HG03135 (cell line): ENCODE measurements around the gene ISYNA1.

ENCODE experiments used
- ATAC-seq: cut with Tn5 transposase; IDR thresholded peaks from one replicate; pipeline ENCODE4 v1.9.1; 2021; ENCODE audit warnings: mild to moderate bottlenecking, moderate library complexity; ENCODE audit not compliant: unreplicated experiment

The ISYNA1 gene

GRCh38 chr19:18397242-18398202, 40.4 kb downstream of the ISYNA1 start, which contains the start of gene LRRC25:
TSS of gene LRRC25 (minus strand) at chr19:18397622. CDS start at chr19:18396963, 659 bp downstream.
- no peak for ATAC-seq

- ATAC-seq, result no peak
These were observed 41.3 kb downstream of the ISYNA1 start for GRCh38 chr19:18396471-18397241.

DNA sequence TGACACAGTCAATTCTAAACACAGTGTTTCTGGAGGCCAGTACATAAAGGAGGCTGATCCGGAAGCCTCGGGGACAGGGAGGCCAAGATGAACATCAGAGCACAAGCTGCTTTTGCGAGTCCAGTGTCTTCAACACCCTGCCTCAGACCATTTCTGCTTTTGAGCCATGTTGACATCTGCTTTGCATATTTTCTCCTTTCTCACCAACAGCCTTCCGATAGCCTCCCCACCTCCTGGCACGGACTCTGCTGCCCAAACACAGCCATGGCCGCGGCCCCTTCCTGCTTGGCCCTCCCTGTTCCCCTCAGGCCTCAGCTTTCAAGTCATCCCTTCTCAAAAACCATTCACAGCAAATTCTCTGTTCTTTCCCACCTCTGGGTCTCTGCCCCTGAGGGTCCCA, 44.1 kb downstream of the ISYNA1 start:
- ATAC-seq, result no peak

DNA sequence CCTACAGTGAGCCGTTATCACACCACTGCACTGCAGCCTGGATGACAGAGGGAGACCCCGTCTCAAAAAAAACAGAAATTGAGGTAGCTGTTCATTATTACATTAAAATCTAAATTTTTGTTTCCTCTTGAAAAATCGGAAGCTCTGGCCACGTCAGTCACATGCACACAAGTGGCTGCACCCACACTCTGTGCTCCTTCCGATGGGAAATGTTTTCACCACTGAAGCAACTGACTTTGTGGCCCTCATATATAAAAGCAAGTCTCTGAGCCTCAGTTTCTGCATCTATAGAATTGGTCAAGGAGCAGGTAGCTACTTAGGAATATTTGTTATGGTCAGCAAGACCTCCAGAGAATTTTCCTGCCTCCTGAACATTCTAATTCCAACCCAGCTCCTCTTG, 45.0 kb downstream of the ISYNA1 start:
- no peak for ATAC-seq

- no peak for ATAC-seq
These were observed 45.5 kb downstream of the ISYNA1 start for GRCh38 chr19:18392417-18392816.

GRCh38 chr19:18391509-18392075, 46.3 kb downstream of the ISYNA1 start:
- no peak for ATAC-seq

- ATAC-seq, result no peak
These were observed 47.6 kb downstream of the ISYNA1 start for GRCh38 chr19:18390065-18390907.

DNA sequence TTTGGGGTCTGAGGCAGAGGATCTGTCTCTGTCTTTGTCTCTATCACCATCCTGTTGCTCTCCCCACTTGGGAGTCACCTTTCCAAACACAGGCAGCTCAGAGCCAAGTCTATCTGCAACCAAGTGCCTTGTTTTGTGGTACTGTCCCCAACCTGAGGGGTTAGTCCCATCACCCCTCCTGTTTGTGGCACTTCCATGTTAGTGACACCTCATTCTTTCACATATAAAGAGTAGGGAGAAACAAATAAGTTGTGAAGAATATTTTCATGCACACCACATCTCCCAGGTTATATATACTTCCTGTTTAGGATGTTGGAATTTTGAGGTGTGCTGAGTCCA, 48.2 kb downstream of the ISYNA1 start:
- ATAC-seq, result no peak

DNA sequence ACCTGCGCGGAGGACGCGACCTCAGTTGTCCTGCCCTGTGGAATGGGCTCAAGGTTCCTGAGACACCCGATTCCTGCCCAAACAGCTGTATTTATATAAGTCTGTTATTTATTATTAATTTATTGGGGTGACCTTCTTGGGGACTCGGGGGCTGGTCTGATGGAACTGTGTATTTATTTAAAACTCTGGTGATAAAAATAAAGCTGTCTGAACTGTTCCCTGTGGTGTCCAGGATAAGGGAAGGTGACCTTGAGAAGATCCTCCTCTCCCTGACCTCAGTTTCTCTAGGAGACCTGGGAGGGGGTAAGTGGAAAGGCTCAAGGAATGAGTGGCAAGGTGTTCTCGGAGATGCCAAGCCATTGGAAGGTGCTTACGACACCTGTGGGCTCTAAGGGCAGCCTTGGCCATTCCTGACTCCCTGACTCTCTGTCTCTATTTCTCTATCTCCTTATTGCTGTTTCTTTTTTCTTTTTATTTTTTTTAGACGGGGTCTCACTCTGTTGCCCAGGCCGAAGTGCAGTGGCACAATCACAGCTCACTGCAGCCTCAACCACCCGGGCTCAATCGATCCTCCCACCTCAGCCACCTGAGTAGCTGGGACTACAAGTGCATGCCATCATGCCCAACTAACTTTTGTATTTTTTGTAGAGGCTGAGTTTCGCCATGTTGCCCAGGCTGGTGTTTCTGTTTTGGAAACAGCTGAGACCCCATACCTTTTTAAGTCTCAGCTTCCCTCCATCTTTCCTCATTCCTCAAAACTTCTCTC, 48.8 kb downstream of the ISYNA1 start:
- no peak for ATAC-seq

DNA sequence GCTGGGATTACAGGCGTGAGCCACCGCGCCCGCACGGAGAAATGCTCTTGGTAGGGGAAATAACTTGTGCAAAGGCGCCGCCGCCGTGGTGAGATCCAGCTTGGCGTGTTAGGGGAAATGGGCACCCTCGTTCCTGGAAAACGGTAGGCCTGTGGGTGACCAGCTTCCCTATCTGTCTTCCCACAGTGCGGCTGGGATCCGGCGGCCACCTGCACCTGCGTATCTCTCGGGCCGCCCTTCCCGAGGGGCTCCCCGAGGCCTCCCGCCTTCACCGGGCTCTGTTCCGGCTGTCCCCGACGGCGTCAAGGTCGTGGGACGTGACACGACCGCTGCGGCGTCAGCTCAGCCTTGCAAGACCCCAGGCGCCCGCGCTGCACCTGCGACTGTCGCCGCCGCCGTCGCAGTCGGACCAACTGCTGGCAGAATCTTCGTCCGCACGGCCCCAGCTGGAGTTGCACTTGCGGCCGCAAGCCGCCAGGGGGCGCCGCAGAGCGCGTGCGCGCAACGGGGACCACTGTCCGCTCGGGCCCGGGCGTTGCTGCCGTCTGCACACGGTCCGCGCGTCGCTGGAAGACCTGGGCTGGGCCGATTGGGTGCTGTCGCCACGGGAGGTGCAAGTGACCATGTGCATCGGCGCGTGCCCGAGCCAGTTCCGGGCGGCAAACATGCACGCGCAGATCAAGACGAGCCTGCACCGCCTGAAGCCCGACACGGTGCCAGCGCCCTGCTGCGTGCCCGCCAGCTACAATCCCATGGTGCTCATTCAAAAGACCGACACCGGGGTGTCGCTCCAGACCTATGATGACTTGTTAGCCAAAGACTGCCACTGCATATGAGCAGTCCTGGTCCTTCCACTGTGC, 49.6 kb downstream of the ISYNA1 start:
- peak; percentile 71 for ATAC-seq

DNA sequence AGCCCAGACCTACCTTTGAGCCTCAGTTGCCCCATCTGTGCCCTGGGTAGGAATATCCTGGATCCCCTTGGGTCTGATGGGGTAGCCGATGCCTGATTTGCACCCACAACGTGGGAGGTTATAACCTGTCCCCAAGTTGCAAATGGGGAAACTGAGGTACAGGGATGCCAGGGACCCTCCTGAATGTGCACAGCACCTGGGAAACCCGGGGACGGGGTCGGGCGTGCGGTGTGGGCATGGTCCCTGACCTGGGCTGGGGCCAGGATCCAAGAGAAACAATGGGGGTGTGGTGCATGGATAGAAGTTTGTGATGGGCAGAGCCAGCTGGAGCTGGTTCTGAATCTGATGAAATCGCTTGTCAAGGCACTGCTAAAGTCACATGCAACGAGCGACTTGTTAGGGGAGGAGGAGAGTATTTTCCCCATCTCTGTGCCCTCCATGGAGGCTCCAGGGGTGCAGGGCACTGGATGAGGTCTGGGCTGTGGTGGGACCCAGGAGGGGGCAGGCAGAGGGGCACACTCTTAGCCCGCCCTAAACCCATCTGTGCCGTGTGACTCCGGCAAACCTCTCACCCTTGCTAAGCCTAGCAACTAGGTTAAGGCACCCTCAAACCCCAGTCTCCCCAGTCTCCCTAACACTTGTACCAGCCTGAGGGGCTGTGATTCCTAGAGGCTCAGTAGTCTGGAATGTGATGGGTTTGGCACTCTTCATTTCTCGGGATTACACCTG, 51.2 kb downstream of the ISYNA1 start:
- ATAC-seq, result no peak

- no peak for ATAC-seq
These were observed 52.0 kb downstream of the ISYNA1 start, which contains the start of gene GDF15 for GRCh38 chr19:18385675-18386542. TSS of gene GDF15 (plus strand) at chr19:18386158. CDS start at chr19:18386190, 32 bp downstream.

DNA sequence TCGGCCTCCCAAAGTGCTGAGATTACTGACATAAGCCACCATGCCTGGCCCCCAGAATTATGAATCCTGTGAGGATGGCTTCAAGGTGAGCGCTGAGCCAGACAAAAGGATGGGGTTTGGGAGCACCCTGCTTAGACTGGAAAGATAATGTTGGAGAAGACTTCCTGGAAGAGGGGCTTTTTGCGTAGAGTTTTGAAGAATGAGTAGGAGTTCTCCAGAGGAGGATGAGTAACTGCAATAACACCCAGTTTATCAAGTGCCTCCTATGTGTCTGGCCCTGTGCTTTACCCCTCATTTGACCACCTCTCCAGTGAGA, 52.6 kb downstream of the ISYNA1 start:
- no peak for ATAC-seq

DNA sequence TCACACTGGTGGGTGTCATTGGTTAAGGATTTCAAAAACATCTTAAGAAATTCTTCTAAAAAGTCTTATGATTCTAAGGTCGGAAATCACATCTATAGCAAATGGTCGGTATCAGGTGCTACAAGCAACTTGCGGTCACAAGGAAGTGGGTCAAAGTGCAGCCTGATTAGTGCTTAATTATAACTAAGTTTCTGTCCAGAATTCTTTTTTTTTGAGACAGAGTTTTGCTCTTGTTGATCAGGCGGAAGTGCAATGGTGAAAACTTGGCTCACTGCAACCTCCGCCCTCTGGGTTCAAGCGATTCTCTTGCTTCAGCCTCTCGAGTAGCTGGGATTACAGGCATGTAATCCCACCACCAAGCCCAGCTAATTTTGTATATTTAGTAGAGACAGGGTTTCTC, 53.2 kb downstream of the ISYNA1 start:
- ATAC-seq, result no peak
